H1 (cell line): ENCODE data around the gene TRIOBP. TPM values are rescaled to one million over a fixed set of nuclear protein-coding genes. Genes with fewer than 3 reads are reported as not detected.

Experiments
- BACH1 ChIP-seq: IDR thresholded peaks from 2 replicates; pipeline ENCODE4 v1.6.1; 2012; ENCODE audit warnings: low read length, improper control_type of control experiment
- BCL11A ChIP-seq, 2 experiments: IDR thresholded peaks; one replicate each; pipeline ENCODE4 v1.6.1; 2011; ENCODE audit warnings: low read depth in 2 of 2, low read length in 2 of 2, mild to moderate bottlenecking in 2 of 2
- BRCA1 ChIP-seq: IDR thresholded peaks from 2 replicates; pipeline ENCODE4 v1.6.1; 2012; ENCODE audit warnings: low read depth, low read length, improper control_type of control experiment
- CBX5 ChIP-seq: fragments of 300-800, 300-1000 bp; sonication (generic); IDR thresholded peaks from 2 replicates; pipeline ENCODE4 v1.7.1; 2016; ENCODE audit warnings: antibody characterized with exemption, low read length, low read depth
- CEBPB ChIP-seq: IDR thresholded peaks from 2 replicates; pipeline ENCODE4 v1.6.1; 2012; ENCODE audit warnings: low read depth, low read length
- CHD2 ChIP-seq: IDR thresholded peaks from 2 replicates; pipeline ENCODE4 v1.6.1; 2012; ENCODE audit warnings: low read length, improper control_type of control experiment
- CREB1 ChIP-seq: IDR thresholded peaks from 2 replicates; pipeline ENCODE4 v1.6.1; 2012; ENCODE audit warnings: inconsistent platforms
- FOSL1 ChIP-seq: IDR thresholded peaks from 2 replicates; pipeline ENCODE4 v1.6.1; 2011; ENCODE audit warnings: mild to moderate bottlenecking, low read depth, low read length, moderate library complexity; ENCODE audit not compliant: insufficient read depth
- JUN ChIP-seq: IDR thresholded peaks from 2 replicates; pipeline ENCODE4 v1.6.1; 2011; ENCODE audit warnings: low read depth, mild to moderate bottlenecking, improper control_type of control experiment, low read length
- KDM4A ChIP-seq: IDR thresholded peaks from one replicate; pipeline ENCODE4 v1.7.1; 2012; ENCODE audit warnings: low read depth, mild to moderate bottlenecking, moderate library complexity, low read length, inconsistent platforms; ENCODE audit not compliant: severe bottlenecking
- PHF8 ChIP-seq: fragments of 200-600 bp; sonication (generic); conservative IDR thresholded peaks from 2 replicates; pipeline ENCODE4 v1.7.1; 2012; ENCODE audit warnings: low read depth, mild to moderate bottlenecking, inconsistent platforms, low read length, moderate library complexity
- POLR2A ChIP-seq, 2 experiments: IDR thresholded peaks; 1 replicate in 1 of 2; 2 replicates in 1 of 2; pipeline ENCODE4 v1.6.1; 2011; ENCODE audit warnings: low read depth in 2 of 2, low read length in 2 of 2, mild to moderate bottlenecking in 2 of 2; ENCODE audit errors: control extremely low read depth in 1 of 2
- POLR2AphosphoS5 ChIP-seq: IDR thresholded peaks from 2 replicates; pipeline ENCODE4 v1.6.1; 2011; ENCODE audit warnings: low read depth, low read length
- RAD21 ChIP-seq, 2 experiments: IDR thresholded peaks in 1 of 2; conservative IDR thresholded peaks in 1 of 2; 2 replicates each; pipeline ENCODE4 v1.6.1; 2011; ENCODE audit warnings: low read depth in 2 of 2, low read length in 2 of 2, improper control_type of control experiment in 1 of 2, inconsistent platforms in 1 of 2, mild to moderate bottlenecking in 1 of 2, moderate library complexity in 1 of 2
- RFX5 ChIP-seq: IDR thresholded peaks from 2 replicates; pipeline ENCODE4 v1.6.1; 2011; ENCODE audit warnings: low read depth, low read length, improper control_type of control experiment, borderline replicate concordance
- RNF2 ChIP-seq: fragments of 200-900, 300-1000 bp; sonication (generic); IDR thresholded peaks from 2 replicates; pipeline ENCODE4 v1.7.1; 2016; ENCODE audit warnings: borderline replicate concordance, low read depth, mild to moderate bottlenecking, antibody characterized with exemption, low read length; ENCODE audit not compliant: poor library complexity, severe bottlenecking; ENCODE audit errors: missing control alignments
- TAF1 ChIP-seq: IDR thresholded peaks from 2 replicates; pipeline ENCODE4 v1.6.1; 2011; ENCODE audit warnings: mild to moderate bottlenecking, low read depth, low read length
- TBP ChIP-seq: IDR thresholded peaks from 2 replicates; pipeline ENCODE4 v1.6.1; 2011; ENCODE audit warnings: low read depth, low read length, improper control_type of control experiment
- polyA plus RNA-seq, 7 experiments: library from polyadenylated mRNA; depleted of rRNA in 3 of 7; stranded (reverse) in 5 of 7; unstranded in 2 of 7; fragments of >200 nt in 5 of 7; fragments of 200-250 nt in 2 of 7; gene quantifications; 1 replicate in 5 of 7; 2 replicates in 1 of 7; 4 replicates in 1 of 7; pipeline versions ENCODE4 v1.2.1 to v1.2.3, GENCODE V29; 2011 to 2013; ENCODE audit warnings: missing spikeins in 2 of 7, mixed read lengths in 2 of 7
- total RNA-seq: library from RNA; stranded (reverse); fragmentation: NEBNext Ultra II Directional; extraction: Animal tissue kit (Norgen Biotek cat#: 25700); gene quantifications from 2 replicates; pipeline ENCODE4 v1.2.1, GENCODE V29; 2021
- TF ChIP-seq, protein P1 (sequence below): IDR thresholded peaks from 2 replicates; pipeline ENCODE4 v1.6.1; 2011; ENCODE audit warnings: low read length, improper control_type of control experiment
- TF ChIP-seq, protein P2 (sequence below), 3 experiments: IDR thresholded peaks; 1 replicate in 2 of 3; 2 replicates in 1 of 3; pipeline versions ENCODE4 v1.5.1 to v1.6.1; 2011; ENCODE audit warnings: low read length in 3 of 3, mild to moderate bottlenecking in 3 of 3, inconsistent platforms in 2 of 3, low read depth in 1 of 3, moderate library complexity in 1 of 3; ENCODE audit not compliant: insufficient read depth in 1 of 3; ENCODE audit errors: control extremely low read depth in 1 of 3

TRIOBP gene
- total and polyA plus RNA-seq, 2 of the 8 experiments (the other 6 are each of a cell fraction or from before 2014, with no cell fraction given) = 18.2 to 27.3 TPM

DNA sequence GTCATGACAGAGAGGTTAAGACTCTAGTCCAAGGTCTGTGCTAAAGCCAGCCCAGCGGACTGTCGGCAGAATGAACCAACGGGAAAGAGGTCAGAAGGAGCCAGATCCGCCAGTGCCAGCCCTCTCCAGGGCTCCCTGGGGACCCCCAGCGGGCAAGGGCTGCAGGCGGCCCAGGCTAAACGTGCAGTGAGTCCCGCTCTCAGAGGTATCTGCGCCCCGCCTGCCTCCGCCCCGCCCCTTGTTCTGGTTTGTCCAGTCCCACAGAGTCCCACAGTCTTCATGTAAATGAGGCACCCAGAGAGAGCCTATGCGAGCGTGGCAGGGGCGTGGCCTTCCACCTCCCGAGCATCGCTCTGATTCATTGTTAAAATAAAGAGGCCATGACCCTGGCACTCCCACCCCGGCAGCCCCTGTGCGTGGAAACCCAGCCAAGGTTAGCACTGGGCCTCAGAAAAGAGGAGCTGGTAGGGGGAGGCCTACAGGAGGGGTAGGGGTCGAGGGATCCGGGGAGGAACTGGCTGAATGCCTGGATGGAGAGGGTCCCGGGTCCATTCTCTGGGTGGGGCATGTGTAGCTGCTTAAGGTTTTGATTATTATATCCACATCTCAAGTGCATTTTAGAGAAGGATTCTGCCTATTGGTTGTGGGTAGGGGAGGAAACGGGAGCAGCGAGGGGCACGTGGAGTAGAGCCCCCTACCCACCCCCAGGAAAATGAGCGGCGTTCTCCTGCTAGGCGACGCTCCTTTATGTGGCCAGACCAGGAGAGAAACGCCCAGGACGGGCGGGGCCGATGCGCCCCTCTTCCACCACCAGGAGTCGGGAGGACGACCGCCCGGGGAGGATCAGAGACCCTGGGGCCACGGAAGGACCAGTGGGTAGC is at the start of gene TRIOBP (continued):
- TF ChIP-seq TAF1 = peak; percentile 60; the same call in 1 of the 2 replicates
- TF ChIP-seq POLR2A (IDR thresholded peaks at IDR 0.05; ENCODE audit: control extremely low read depth in 1 of 2, low read depth in 2 of 2, low read length in 2 of 2) = peak in 1 of 2 experiments; percentile 58; a peak in 1 of 3 replicates
- peak; percentile 56 for TF ChIP-seq KDM4A
- TF ChIP-seq BCL11A (IDR thresholded peaks at IDR 0.05; ENCODE audit: low read depth in 2 of 2, low read length in 2 of 2) = no peak
- no peak for TF ChIP-seq CHD2
- peak; percentile 62 for TF ChIP-seq TBP
- TF ChIP-seq BACH1 = peak; percentile 47
- TF ChIP-seq BRCA1 = no peak
- TF ChIP-seq FOSL1 = no peak
- TF ChIP-seq RFX5 = no peak
- TF ChIP-seq, protein P1, sequence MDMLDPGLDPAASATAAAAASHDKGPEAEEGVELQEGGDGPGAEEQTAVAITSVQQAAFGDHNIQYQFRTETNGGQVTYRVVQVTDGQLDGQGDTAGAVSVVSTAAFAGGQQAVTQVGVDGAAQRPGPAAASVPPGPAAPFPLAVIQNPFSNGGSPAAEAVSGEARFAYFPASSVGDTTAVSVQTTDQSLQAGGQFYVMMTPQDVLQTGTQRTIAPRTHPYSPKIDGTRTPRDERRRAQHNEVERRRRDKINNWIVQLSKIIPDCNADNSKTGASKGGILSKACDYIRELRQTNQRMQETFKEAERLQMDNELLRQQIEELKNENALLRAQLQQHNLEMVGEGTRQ = no peak
- TF ChIP-seq CEBPB = no peak
- no peak for TF ChIP-seq RNF2
- TF ChIP-seq CREB1 = no peak
- TF ChIP-seq POLR2AphosphoS5 = 0 out of 2 replicates have a peak, but pooled peaks have one; percentile 23
- TF ChIP-seq JUN = no peak
- TF ChIP-seq RAD21 (IDR thresholded peaks at IDR 0.05 in 1 of 2, conservative IDR thresholded peaks at IDR 0.05 in 1 of 2; ENCODE audit: low read depth in 2 of 2, low read length in 2 of 2) = peak in 1 of 2 experiments; percentile 47; a peak in 1 of 4 replicates
- peak; percentile 50; the same call in 1 of the 2 replicates for TF ChIP-seq PHF8
- TF ChIP-seq, protein P2, sequence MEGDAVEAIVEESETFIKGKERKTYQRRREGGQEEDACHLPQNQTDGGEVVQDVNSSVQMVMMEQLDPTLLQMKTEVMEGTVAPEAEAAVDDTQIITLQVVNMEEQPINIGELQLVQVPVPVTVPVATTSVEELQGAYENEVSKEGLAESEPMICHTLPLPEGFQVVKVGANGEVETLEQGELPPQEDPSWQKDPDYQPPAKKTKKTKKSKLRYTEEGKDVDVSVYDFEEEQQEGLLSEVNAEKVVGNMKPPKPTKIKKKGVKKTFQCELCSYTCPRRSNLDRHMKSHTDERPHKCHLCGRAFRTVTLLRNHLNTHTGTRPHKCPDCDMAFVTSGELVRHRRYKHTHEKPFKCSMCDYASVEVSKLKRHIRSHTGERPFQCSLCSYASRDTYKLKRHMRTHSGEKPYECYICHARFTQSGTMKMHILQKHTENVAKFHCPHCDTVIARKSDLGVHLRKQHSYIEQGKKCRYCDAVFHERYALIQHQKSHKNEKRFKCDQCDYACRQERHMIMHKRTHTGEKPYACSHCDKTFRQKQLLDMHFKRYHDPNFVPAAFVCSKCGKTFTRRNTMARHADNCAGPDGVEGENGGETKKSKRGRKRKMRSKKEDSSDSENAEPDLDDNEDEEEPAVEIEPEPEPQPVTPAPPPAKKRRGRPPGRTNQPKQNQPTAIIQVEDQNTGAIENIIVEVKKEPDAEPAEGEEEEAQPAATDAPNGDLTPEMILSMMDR (IDR thresholded peaks at IDR 0.05; ENCODE audit: control extremely low read depth in 1 of 3, insufficient read depth in 1 of 3, low read depth in 1 of 3, low read length in 3 of 3) = peak; percentile 42 to 51 (median 49); a peak in 3 of 4 replicates
- TF ChIP-seq CBX5 = no peak
